Adrenal gland (tissue), 12 donors: ENCODE results near the gene FTCDNL1. TPM values are rescaled to one million over a fixed set of nuclear protein-coding genes. Genes with fewer than 3 reads are reported as not detected.

Source experiments
- DNase-seq, 7 donors: peaks; one replicate each; pipeline ENCODE4 v3.0.0-alpha.2; 2019 to 2020
- H3K27ac ChIP-seq, 5 donors: fragments of 200-600 bp; sonication (generic) in 4 of 5; 1 replicate in 3 of 5; 2 replicates in 2 of 5; pipeline versions ENCODE4 v1.5.1 to v1.8.0; 2016 to 2020; ENCODE audit warnings: mild to moderate bottlenecking in 1 of 5
- H3K27me3 ChIP-seq: fragments of 200-600 bp; 2 replicates; pipeline ENCODE4 v1.8.0; 2021
- H3K36me3 ChIP-seq, 2 donors: fragments of 200-600 bp; replicated peaks in 1 of 2; 1 replicate in 1 of 2; 2 replicates in 1 of 2; pipeline versions ENCODE4 v1.5.1 to v1.8.0; 2018 to 2022
- H3K4me1 ChIP-seq, 2 donors: fragments of 200-600 bp; replicated peaks in 1 of 2; 1 replicate in 1 of 2; 2 replicates in 1 of 2; pipeline versions ENCODE4 v1.5.1 to v1.8.0; 2018 to 2021
- H3K4me3 ChIP-seq, 4 donors: fragments of 200-600 bp; sonication (generic) in 3 of 4; one replicate each; pipeline ENCODE4 v1.5.1; 2016 to 2018
- H3K9me3 ChIP-seq, 3 donors: fragments of 200-600 bp; sonication (generic) in 1 of 3; replicated peaks in 1 of 3; 1 replicate in 2 of 3; 2 replicates in 1 of 3; pipeline versions ENCODE4 v1.5.1 to v1.8.0; 2016 to 2021
- POLR2A ChIP-seq, 2 donors: fragments of 450-650 bp; IDR thresholded peaks; one replicate each; pipeline ENCODE4 v1.6.1; 2017; ENCODE audit warnings: antibody characterized with exemption in 2 of 2, mild to moderate bottlenecking in 2 of 2, moderate library complexity in 1 of 2
- WGBS, 4 donors: extraction: QIAGEN DNeasy Blood & Tissue Kit in 2 of 4; methylation state at CpG; one replicate each; pipeline versions ENCODE4 v1.1.5 to v1.1.7; 2013 to 2017; 5-methylcytosine and 5-hydroxymethylcytosine counted together
- intact Hi-C, 2 donors: fragments of 100-400 bp; cut with DNase I; formaldehyde crosslinking; loops; one replicate each; pipeline versions ENCODE4 v1.14.1 to v1.15.0; 2022 to 2023
- polyA plus RNA-seq, 3 donors: library from polyadenylated mRNA; stranded (reverse); fragments of 200-250 nt in 2 of 3; fragments of 350-450 nt in 1 of 3; fragmentation: Illumina TruSeq in 1 of 3; extraction: RNeasy Lipid Tissue Mini Kit (QIAGEN cat#74804) in 1 of 3; gene quantifications; one replicate each; pipeline ENCODE4 v1.2.3, GENCODE V29; 2013 to 2014
- total RNA-seq, 9 donors: library from RNA; depleted of rRNA in 4 of 9; stranded (reverse); fragments of >200 nt in 4 of 9; fragments of 120-200 nt in 1 of 9; fragmentation: NEBNext Ultra II Directional in 1 of 9; extraction: Animal tissue kit (Norgen Biotek cat#: 25700) in 1 of 9; gene quantifications; one replicate each; pipeline versions ENCODE4 v1.1.0 to v1.2.4, GENCODE V29; 2013 to 2023
- TF ChIP-seq, protein P1 (sequence below), 6 experiments: fragments of 450-650 bp in 4 of 6; fragments of 200-600 bp in 2 of 6; sonication (generic) in 1 of 6; IDR thresholded peaks; 1 replicate in 5 of 6; 2 replicates in 1 of 6; pipeline versions ENCODE4 v1.5.1 to v1.8.0; 2016 to 2021; ENCODE audit warnings: antibody characterized with exemption in 6 of 6, mild to moderate bottlenecking in 2 of 6, moderate library complexity in 1 of 6
- donor health status: healthy with polysubstance abuse.
- donor health status: Bipolar disorder and iron deficiency.
- donor health status: DM: yes; HTN: yes; CAD: no.
- donor health status: DM: no; HTN: no; CAD: no.
- donor health status: DM: no; HTN: no; CAD: no.
- donor health status: DM: yes; HTN: yes; CAD: no.

The FTCDNL1 gene
- total and polyA plus RNA-seq, 12 donors: 2.6 to 19.1 (median 10.1) TPM

DNA sequence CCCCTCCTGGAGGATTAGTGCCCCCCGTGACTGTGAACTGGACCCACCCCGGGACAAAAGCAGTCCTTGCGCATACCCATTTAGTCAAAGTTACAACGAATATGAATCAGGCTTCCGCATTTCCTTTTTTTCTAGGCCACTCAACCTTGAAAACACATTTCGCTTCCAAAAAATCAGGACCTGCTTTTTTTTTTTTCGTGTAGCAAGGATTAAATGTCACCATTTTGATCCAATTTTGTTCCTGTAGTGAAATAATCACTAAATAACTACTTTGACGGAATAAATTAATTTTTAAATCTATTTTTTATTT lies 464 bp upstream of the FTCDNL1 start:
- DNase-seq: no peak
- peak overlapping the region; percentile 85 to 94 (median 87) for H3K27ac ChIP-seq
- peak overlapping the region; percentile 26 to 91 (median 60) for H3K4me3 ChIP-seq
- H3K36me3 ChIP-seq: no peaks in the 10 kb centered on the region
- no peak for TF ChIP-seq POLR2A (IDR thresholded peaks at IDR 0.05)
- TF ChIP-seq, protein P1, sequence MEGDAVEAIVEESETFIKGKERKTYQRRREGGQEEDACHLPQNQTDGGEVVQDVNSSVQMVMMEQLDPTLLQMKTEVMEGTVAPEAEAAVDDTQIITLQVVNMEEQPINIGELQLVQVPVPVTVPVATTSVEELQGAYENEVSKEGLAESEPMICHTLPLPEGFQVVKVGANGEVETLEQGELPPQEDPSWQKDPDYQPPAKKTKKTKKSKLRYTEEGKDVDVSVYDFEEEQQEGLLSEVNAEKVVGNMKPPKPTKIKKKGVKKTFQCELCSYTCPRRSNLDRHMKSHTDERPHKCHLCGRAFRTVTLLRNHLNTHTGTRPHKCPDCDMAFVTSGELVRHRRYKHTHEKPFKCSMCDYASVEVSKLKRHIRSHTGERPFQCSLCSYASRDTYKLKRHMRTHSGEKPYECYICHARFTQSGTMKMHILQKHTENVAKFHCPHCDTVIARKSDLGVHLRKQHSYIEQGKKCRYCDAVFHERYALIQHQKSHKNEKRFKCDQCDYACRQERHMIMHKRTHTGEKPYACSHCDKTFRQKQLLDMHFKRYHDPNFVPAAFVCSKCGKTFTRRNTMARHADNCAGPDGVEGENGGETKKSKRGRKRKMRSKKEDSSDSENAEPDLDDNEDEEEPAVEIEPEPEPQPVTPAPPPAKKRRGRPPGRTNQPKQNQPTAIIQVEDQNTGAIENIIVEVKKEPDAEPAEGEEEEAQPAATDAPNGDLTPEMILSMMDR (IDR thresholded peaks at IDR 0.05): no peak
- no peaks in the 10 kb centered on the region for H3K27me3 ChIP-seq
- no peaks in the 10 kb centered on the region for H3K9me3 ChIP-seq
- no peaks in the 10 kb centered on the region for H3K4me1 ChIP-seq
- 15 to 24% (median 18%) methylated on average over 8 of the region's 8 CpGs for WGBS, 4 donors
- intact Hi-C loops: loop anchor here in 1 of 2 donors (10.0 kb wide), 1 partner anchor 93 kb away; no protein-coding TSS in a partner anchor

DNA sequence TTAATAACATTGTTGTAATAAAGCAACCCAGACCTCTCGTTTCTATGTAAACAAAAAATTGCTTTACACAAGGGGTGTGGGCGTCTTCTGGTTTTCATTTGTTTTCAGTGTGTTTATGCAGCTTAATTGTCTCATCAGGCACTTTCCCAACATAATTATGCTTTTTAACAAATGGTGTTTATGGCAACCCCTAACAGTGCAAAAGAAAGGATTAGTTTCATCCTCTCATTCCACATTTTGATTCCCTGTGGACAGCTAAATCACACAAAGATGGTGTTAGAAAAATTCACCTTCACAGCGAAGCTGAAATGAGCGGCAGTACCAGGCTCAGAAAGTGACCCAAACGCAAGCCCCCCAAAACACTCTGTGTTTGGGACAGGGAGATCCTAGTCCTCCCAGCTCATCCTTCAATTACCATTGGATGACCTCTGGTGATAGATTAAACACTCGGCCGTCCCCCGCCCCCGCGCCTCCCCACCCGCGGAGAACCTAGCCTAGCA lies 724 bp downstream of the FTCDNL1 start:
- 8 to 13% (median 11%) methylated on average over 10 to 12 of the region's 12 CpGs for WGBS, 4 donors
- Histone ChIP-seq H3K27ac (peak overlapping the region; percentile 53 to 94 (median 87)), H3K4me3 (peak overlapping the region in 3 of 4 donors; percentile 57 to 91 (median 57)), H3K4me1 (no peaks in the 10 kb centered on the region), H3K36me3 (no peaks in the 10 kb centered on the region), H3K9me3 (no peaks in the 10 kb centered on the region), H3K27me3 (no peaks in the 10 kb centered on the region)
- intact Hi-C loops: loop anchor here in 1 of 2 donors (10.0 kb wide), 1 partner anchor 95 kb away; no protein-coding TSS in a partner anchor
- TF ChIP-seq, protein P1 (IDR thresholded peaks at IDR 0.05): no peak
- no peak for TF ChIP-seq POLR2A (IDR thresholded peaks at IDR 0.05)
- no peak for DNase-seq

DNA sequence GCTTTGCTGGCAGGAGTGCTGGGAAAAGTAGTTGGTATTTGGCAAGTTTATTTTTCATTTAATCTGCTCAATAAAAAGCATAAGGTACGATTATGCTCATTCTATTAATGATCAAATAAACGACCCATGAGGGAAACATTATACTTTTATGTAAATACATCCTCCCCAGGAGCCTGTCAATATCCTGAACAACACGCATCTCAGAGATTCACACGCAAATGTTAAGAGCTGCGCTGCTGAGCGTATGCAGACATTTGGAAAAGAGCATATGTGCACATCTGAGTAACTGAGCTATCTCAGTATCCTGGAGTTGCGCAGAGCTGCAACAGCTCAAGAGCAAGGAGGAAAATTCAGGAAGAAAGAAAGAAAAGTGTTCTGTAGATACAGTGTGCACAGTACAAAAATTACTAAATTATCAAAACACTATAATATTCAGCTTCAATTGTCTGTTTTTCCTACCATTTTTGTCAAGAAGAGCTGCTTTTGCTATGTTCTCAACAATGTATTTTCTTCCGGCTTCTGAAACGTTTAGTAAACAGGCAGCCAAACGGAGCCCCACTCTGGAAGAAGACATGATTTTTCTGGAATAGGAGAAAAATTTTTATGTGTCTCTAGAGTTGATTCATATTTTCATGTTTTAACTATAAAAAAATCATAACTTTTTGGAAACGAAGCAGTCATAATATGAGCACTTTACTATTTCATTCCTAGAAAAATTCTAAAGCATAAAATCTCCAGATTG lies 2.4 kb downstream of the FTCDNL1 start:
- intact Hi-C loops: no loop called here
- Histone ChIP-seq H3K36me3 (no peaks in the 10 kb centered on the region), H3K4me1 (no peaks in the 10 kb centered on the region), H3K4me3 (no peak overlapping the region), H3K9me3 (no peaks in the 10 kb centered on the region), H3K27me3 (no peaks in the 10 kb centered on the region), H3K27ac (no peak overlapping the region)
- no peak for DNase-seq
- WGBS, 4 donors: 84 to 89% (median 85%) methylated on average over 11 of the region's 11 CpGs
- no peak for TF ChIP-seq POLR2A (IDR thresholded peaks at IDR 0.05)
- TF ChIP-seq, protein P1 (IDR thresholded peaks at IDR 0.05): no peak

DNA sequence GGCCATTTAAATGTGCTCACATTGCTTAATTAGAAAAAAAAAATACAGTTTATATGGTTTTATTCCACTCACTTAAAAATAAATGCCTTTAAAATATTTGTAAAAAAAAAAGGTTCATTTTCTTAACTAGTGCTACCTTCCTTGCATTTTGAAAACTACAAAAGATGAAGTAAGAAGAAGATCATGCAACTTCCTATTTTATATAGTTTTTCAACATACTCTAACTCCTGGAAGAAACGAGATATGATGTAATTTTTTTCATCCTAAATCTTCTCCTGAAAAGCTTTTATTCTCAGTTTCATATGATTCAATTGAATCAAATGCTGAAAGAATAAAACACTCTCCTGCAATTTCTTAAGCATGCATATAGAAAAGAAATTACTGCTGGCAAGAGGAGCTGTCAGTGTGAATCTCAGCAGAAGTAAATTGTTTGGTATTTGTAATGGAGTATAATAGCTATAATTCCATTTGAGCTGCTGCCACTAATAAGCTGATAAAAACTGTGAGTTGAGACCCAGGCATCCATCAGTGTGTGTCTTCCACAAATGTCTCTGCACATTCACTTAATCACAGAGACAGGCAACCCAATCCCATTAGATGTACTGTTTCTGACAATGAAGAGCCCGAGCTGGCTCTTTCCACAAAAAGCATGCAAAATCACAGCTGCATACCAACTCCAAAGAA lies 3.7 kb downstream of the FTCDNL1 start:
- H3K4me3 ChIP-seq: no peak overlapping the region
- WGBS, 4 donors: 34 to 64% (median 44%) methylated on average over 2 of the region's 2 CpGs
- intact Hi-C loops: no loop called here

More for the DNA sequence above, 3.7 kb downstream of the FTCDNL1 start:
- no peak for TF ChIP-seq POLR2A (IDR thresholded peaks at IDR 0.05)
- TF ChIP-seq, protein P1 (IDR thresholded peaks at IDR 0.05): no peak
- no peak for DNase-seq
- no peaks in the 10 kb centered on the region for H3K4me1 ChIP-seq
- H3K9me3 ChIP-seq: no peaks in the 10 kb centered on the region
- no peaks in the 10 kb centered on the region for H3K27me3 ChIP-seq
- no peak overlapping the region for H3K27ac ChIP-seq
- no peaks in the 10 kb centered on the region for H3K36me3 ChIP-seq
